K562 (cell line): Measurements from ENCODE around the gene PDE8A. TPM values are rescaled to one million over a fixed set of nuclear protein-coding genes. Genes with fewer than 3 reads are reported as not detected.

ENCODE experiments used
- ATAC-seq: fragments of 200-7000 bp; cut with Tn5 transposase; 3 replicates; pipeline ENCODE4 v1.9.1; 2020; ENCODE audit warnings: moderate library complexity
- BruUV-seq: library from RNA; stranded (reverse); fragments of 400-500 nt; replicated peaks from 2 replicates; lab custom pipeline; 2021; lab: Mats Ljungman, UMichigan
- CTCF ChIA-PET: fragments of 300-600 bp; formaldehyde crosslinking; extraction: SDS; loops from one replicate; lab custom pipeline; 2021; ENCODE audit warnings: low intra/inter-chr PET ratio; lab: Yijun Ruan, JAX
- POLR2A ChIA-PET: fragments of 300-600, 350-650 bp; sonication (Branson Sonifier 250); formaldehyde crosslinking; extraction: SDS; loops from one replicate; lab custom pipeline; 2021; ENCODE audit warnings: antibody characterized with exemption, inconsistent platforms; lab: Yijun Ruan, JAX
- DNase-seq, 4 experiments: peaks; one replicate each; pipeline versions ENCODE4 v3.0.0 to v3.0.0-alpha.2; 2011 to 2018; ENCODE audit warnings: low spot score in 3 of 4, mixed read lengths in 3 of 4; ENCODE audit errors: extremely low read depth in 1 of 4
- FAIRE-seq: peaks from 2 replicates; lab custom pipeline; 2011; peaks lifted over from hg19 to GRCh38; lab: Jason Lieb, UNC
- H2AFZ ChIP-seq: 2 replicates; pipeline ENCODE4 v1.6.0; 2011; ENCODE audit warnings: low read depth, low read length, control low read depth, inconsistent platforms
- H3K27ac ChIP-seq: fragments of 200-600 bp; 3 replicates; pipeline ENCODE4 v1.8.0; 2011; ENCODE audit warnings: low read depth, mild to moderate bottlenecking, control low read depth, inconsistent platforms, low read length, moderate library complexity, mixed read lengths; ENCODE audit errors: extremely low read depth
- H3K27me3 ChIP-seq, 2 experiments: fragments of 300-600 bp in 1 of 2; 2 replicates in 1 of 2; 3 replicates in 1 of 2; pipeline versions ENCODE4 v1.6.0 to v1.8.0; 2011; ENCODE audit warnings: inconsistent platforms in 2 of 2, low read length in 2 of 2, mild to moderate bottlenecking in 1 of 2, mixed read lengths in 1 of 2, moderate library complexity in 1 of 2; ENCODE audit not compliant: control insufficient read depth in 2 of 2, insufficient read depth in 2 of 2
- H3K36me3 ChIP-seq: fragments of 300-600 bp; 3 replicates; pipeline ENCODE4 v1.8.0; 2011; ENCODE audit warnings: mild to moderate bottlenecking, low read length, inconsistent platforms; ENCODE audit not compliant: control insufficient read depth, insufficient read depth
- H3K4me1 ChIP-seq, 2 experiments: fragments of 200-600 bp in 1 of 2; replicated peaks in 1 of 2; 2 replicates in 1 of 2; 3 replicates in 1 of 2; pipeline versions ENCODE4 v1.5.1 to v1.8.0; 2011; ENCODE audit warnings: inconsistent platforms in 2 of 2, low read length in 2 of 2, mild to moderate bottlenecking in 1 of 2, mixed read lengths in 1 of 2, moderate library complexity in 1 of 2; ENCODE audit not compliant: control insufficient read depth in 2 of 2, insufficient read depth in 2 of 2
- H3K4me2 ChIP-seq: 2 replicates; pipeline ENCODE4 v1.6.1; 2011; ENCODE audit warnings: low read length, control low read depth, inconsistent platforms, mixed read lengths; ENCODE audit not compliant: insufficient read depth
- H3K4me3 ChIP-seq: fragments of 200-600 bp; sonication (generic), shearing (Covaris generic); 2 replicates; pipeline ENCODE4 v1.5.1; 2016; ENCODE audit warnings: control low read depth, inconsistent platforms
- H3K79me2 ChIP-seq: fragments of 200-600 bp; 3 replicates; pipeline ENCODE4 v1.8.0; 2011; ENCODE audit warnings: low read length, inconsistent platforms; ENCODE audit not compliant: control insufficient read depth, insufficient read depth
- H3K9ac ChIP-seq, 2 experiments: 2 replicates each; pipeline versions ENCODE4 v1.6.0 to v1.6.1; 2011; ENCODE audit warnings: low read depth in 2 of 2, low read length in 2 of 2, control low read depth in 1 of 2, inconsistent platforms in 1 of 2, mild to moderate bottlenecking in 1 of 2, mixed read lengths in 1 of 2; ENCODE audit not compliant: insufficient read depth in 1 of 2
- H3K9me1 ChIP-seq: one replicate; pipeline ENCODE4 v1.6.0; 2011; ENCODE audit warnings: inconsistent platforms, mild to moderate bottlenecking, low read length, moderate library complexity; ENCODE audit not compliant: control insufficient read depth, insufficient read depth
- H3K9me3 ChIP-seq: replicated peaks from 2 replicates; pipeline ENCODE4 v1.5.1; 2011; ENCODE audit warnings: low read depth, low read length, inconsistent platforms; ENCODE audit not compliant: control insufficient read depth, insufficient read depth
- H4K20me1 ChIP-seq: replicated peaks from 2 replicates; pipeline ENCODE4 v1.6.1; 2011; ENCODE audit warnings: low read length, inconsistent platforms, mixed read lengths; ENCODE audit not compliant: control insufficient read depth, insufficient read depth
- CBFA2T3 ChIP-seq: fragments of 450-650 bp; IDR thresholded peaks from 2 replicates; pipeline ENCODE4 v1.6.1; 2017
- EP400 ChIP-seq: fragments of 450-650 bp; IDR thresholded peaks from 2 replicates; pipeline ENCODE4 v1.6.1; 2017; ENCODE audit warnings: antibody characterized with exemption, mild to moderate bottlenecking, moderate library complexity
- IRF2 ChIP-seq: sonication (generic); formaldehyde crosslinking; IDR thresholded peaks from 2 replicates; pipeline ENCODE4 v1.8.1; 2022; ENCODE audit warnings: mild to moderate bottlenecking, missing genetic modification reagents
- MECOM ChIP-seq: fragments of 250-450 bp; sonication (Bioruptor Pico); IDR thresholded peaks from 2 replicates; pipeline ENCODE4 v1.8.0; 2022; ENCODE audit warnings: inconsistent platforms
- MIER1 ChIP-seq: fragments of 450-650 bp; IDR thresholded peaks from 2 replicates; pipeline ENCODE4 v1.6.1; 2016; ENCODE audit warnings: antibody characterized with exemption, mild to moderate bottlenecking, low read depth
- RCOR1 ChIP-seq, 2 experiments: IDR thresholded peaks; 2 replicates each; pipeline ENCODE4 v1.6.1; 2012; ENCODE audit warnings: low read depth in 2 of 2, low read length in 2 of 2, borderline replicate concordance in 1 of 2, improper control_type of control experiment in 1 of 2
- ZNF165 ChIP-seq: fragments of 250-450 bp; sonication (Bioruptor Pico); IDR thresholded peaks from 2 replicates; pipeline ENCODE4 v1.4.0; 2020; ENCODE audit warnings: borderline replicate concordance
- ZNF217 ChIP-seq: sonication (generic); formaldehyde crosslinking; IDR thresholded peaks from 2 replicates; pipeline ENCODE4 v1.8.0; 2022; ENCODE audit warnings: mild to moderate bottlenecking, missing genetic modification reagents
- ZNF24 ChIP-seq: fragments of 450-650 bp; IDR thresholded peaks from 2 replicates; pipeline ENCODE4 v1.6.1; 2016
- WGBS: fragments of 100-300 bp; shearing (Covaris generic); methylation state at CpG from one replicate; pipeline ENCODE4 v1.1.6; 2016; ENCODE audit warnings: low coverage, mixed read lengths; ENCODE audit not compliant: insufficient coverage; ENCODE audit errors: missing lambda C conversion rate; 5-methylcytosine and 5-hydroxymethylcytosine counted together
- in situ Hi-C: fragments of 300-500 bp; cut with MboI; formaldehyde crosslinking; loops from 4 replicates; pipeline ENCODE4 v1.15.0; 2018; ENCODE audit warnings: inconsistent platforms, mixed read lengths
- intact Hi-C: fragments of 100-400 bp; cut with micrococcal nuclease; formaldehyde crosslinking; loops from 2 replicates; pipeline ENCODE4 v1.14.2; 2022
- polyA plus RNA-seq, 8 experiments: library from polyadenylated mRNA; depleted of rRNA in 4 of 8; stranded (reverse) in 5 of 8; unstranded in 3 of 8; fragments of >200 nt; fragmentation: Nextera tagmentation in 2 of 8; fragmentation: Illumina TruSeq in 1 of 8; extraction: Ambion mirVana in 2 of 8; extraction: Trizol in 1 of 8; gene quantifications; 2 replicates each; pipeline versions ENCODE4 v1.2.1 to v1.2.3, GENCODE V29; 2011 to 2014; ENCODE audit warnings: inconsistent platforms in 1 of 8, missing spikeins in 1 of 8
- total RNA-seq, 7 experiments: library from RNA; depleted of rRNA in 6 of 7; stranded (reverse); fragments of >200 nt in 6 of 7; fragmentation: Illumina TruSeq in 2 of 7; extraction: Trizol in 2 of 7; gene quantifications; 2 replicates each; pipeline versions ENCODE4 v1.2.1 to v1.2.3, GENCODE V29; 2011 to 2021; ENCODE audit warnings: low replicate concordance in 1 of 7
- TF ChIP-seq, protein P1 (sequence below): fragments of 250-450 bp; sonication (Bioruptor Pico); IDR thresholded peaks from 2 replicates; pipeline ENCODE4 v1.8.0; 2022; ENCODE audit warnings: inconsistent platforms, mild to moderate bottlenecking, moderate library complexity, borderline replicate concordance

PDE8A gene
- total and polyA plus RNA-seq, 9 of the 15 experiments (the other 6 are each of a cell fraction or from before 2014, with no cell fraction given), result 5.9 to 40.3 (median 19.8) TPM

DNA sequence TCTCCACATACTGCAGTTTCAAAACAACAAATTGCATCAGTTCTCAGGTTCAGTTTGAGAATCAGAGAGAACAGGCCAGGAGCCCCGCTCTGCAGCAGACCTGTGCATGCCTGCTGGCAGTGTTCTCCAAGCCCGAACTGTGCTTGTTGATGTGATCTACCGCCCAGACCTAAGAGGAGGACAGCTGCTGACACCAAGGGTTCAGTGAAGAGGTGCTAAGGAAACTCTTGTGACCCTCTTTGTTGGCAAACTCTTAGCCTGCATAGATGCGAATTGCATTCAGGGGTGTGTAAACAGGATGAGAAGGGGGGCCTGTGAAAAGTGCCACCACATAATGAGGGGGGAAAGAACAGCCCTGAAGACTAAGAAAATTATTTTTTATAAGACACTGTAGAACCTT lies 89.8 kb downstream of the PDE8A start:
- Histone ChIP-seq H3K27ac (no peak overlapping the region), H3K9ac (no peak overlapping the region), H3K9me1 (no peaks in the 10 kb centered on the region), H3K9me3 (no peaks in the 10 kb centered on the region), H3K36me3 (peaks cover 47% of the 10 kb centered on the region; the same call in 2 of the 3 replicates), H4K20me1 (no peaks in the 10 kb centered on the region), H3K27me3 (no peaks in the 10 kb centered on the region), H3K79me2 (no peaks in the 10 kb centered on the region), H3K4me2 (no peak overlapping the region), H2AFZ (no peak overlapping the region), H3K4me1 (no peaks in the 10 kb centered on the region), H3K4me3 (no peak overlapping the region)
- TF ChIP-seq CBFA2T3 (no peak), IRF2 (CRISPR knock-in tag) (no peak), RCOR1 (IDR thresholded peaks at IDR 0.05; ENCODE audit: borderline replicate concordance in 1 of 2, low read depth in 2 of 2, low read length in 2 of 2) (no peak), MIER1 (no peak)
- ChIA-PET POLR2A (no interaction called here), CTCF (no interaction called here)
- intact Hi-C loops, result no loop called here
- in situ Hi-C loops, result no loop called here
- ATAC-seq, result no peak
- DNase-seq, result no peak
- no TSS peak for BruUV-seq
- FAIRE-seq, result no peak
- WGBS, result 89% methylated on average over 4 of the region's 4 CpGs

DNA sequence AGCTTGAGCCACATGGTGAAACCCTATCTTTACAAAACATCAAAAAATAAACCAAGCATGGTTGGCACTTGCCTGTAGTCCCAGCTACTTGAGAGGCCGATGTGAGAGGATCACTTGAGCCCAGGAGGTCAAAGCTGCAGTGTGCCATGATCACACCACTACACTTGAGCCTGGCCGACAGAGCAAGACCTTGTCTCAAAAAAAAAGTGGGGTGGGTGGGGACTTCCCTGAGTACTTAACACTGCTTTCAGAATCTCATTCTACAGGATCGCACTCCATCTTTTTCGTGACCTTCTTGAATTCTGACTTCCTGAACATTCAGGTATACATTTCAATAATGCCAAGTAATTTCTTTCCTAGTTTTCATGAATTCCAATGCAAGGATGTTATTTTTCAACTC lies 91.3 kb downstream of the PDE8A start:
- Histone ChIP-seq H3K27me3 (no peaks in the 10 kb centered on the region), H3K9me1 (no peaks in the 10 kb centered on the region), H3K9ac (no peak overlapping the region), H3K4me2 (no peak overlapping the region), H3K9me3 (no peaks in the 10 kb centered on the region), H3K4me1 (no peaks in the 10 kb centered on the region), H4K20me1 (no peaks in the 10 kb centered on the region), H3K36me3 (peaks cover 46% of the 10 kb centered on the region; the same call in 2 of the 3 replicates), H3K4me3 (no peak overlapping the region), H3K27ac (no peak overlapping the region), H3K79me2 (no peaks in the 10 kb centered on the region), H2AFZ (no peak overlapping the region)
- 87% methylated on average over 4 of the region's 4 CpGs for WGBS
- FAIRE-seq (no peak), ATAC-seq (no peak), DNase-seq (no peak)
- intact Hi-C loops, result no loop called here
- BruUV-seq, result no TSS peak
- ChIA-PET CTCF (no interaction called here), POLR2A (no interaction called here)
- TF ChIP-seq ZNF24 (no peak), EP400 (no peak), MECOM (no peak), ZNF165 (CRISPR knock-in tag) (no peak), ZNF217 (CRISPR knock-in tag) (no peak)
- TF ChIP-seq, protein P1, sequence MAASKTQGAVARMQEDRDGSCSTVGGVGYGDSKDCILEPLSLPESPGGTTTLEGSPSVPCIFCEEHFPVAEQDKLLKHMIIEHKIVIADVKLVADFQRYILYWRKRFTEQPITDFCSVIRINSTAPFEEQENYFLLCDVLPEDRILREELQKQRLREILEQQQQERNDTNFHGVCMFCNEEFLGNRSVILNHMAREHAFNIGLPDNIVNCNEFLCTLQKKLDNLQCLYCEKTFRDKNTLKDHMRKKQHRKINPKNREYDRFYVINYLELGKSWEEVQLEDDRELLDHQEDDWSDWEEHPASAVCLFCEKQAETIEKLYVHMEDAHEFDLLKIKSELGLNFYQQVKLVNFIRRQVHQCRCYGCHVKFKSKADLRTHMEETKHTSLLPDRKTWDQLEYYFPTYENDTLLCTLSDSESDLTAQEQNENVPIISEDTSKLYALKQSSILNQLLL (CRISPR knock-in tag), result no peak
- in situ Hi-C loops, result no loop called here
